HFFc6 (cell line): ENCODE measurements around the gene C19orf38. TPM values are rescaled to one million over a fixed set of nuclear protein-coding genes. Genes with fewer than 3 reads are reported as not detected.

ENCODE experiments used
- DNase-seq: peaks from one replicate; pipeline ENCODE4 v3.0.0-alpha.2; 2018
- H3K27ac Mint-ChIP-seq: 2 replicates; pipeline ENCODE4 v1.8.0; 2020; ENCODE audit warnings: mild to moderate bottlenecking, mixed read lengths
- H3K27me3 Mint-ChIP-seq: 2 replicates; pipeline ENCODE4 v1.8.0; 2021; ENCODE audit warnings: mild to moderate bottlenecking, moderate library complexity, mixed read lengths; ENCODE audit not compliant: insufficient read depth
- H3K36me3 Mint-ChIP-seq: 2 replicates; pipeline ENCODE4 v1.8.0; 2021; ENCODE audit warnings: low read depth, mixed read lengths
- H3K4me1 Mint-ChIP-seq: 2 replicates; pipeline ENCODE4 v1.8.0; 2020; ENCODE audit warnings: low read depth, mixed read lengths
- H3K4me3 Mint-ChIP-seq: 2 replicates; pipeline ENCODE4 v1.8.0; 2020; ENCODE audit warnings: mild to moderate bottlenecking, moderate library complexity, mixed read lengths
- H3K9me3 Mint-ChIP-seq: 2 replicates; pipeline ENCODE4 v1.8.0; 2020; ENCODE audit warnings: mild to moderate bottlenecking, mixed read lengths
- CTCF ChIP-seq: fragments of 200-600 bp; sonication (generic); IDR thresholded peaks from 2 replicates; pipeline ENCODE4 v1.5.0; 2021; ENCODE audit warnings: antibody characterized with exemption, mild to moderate bottlenecking
- microRNA-seq: library from miRNA; unstranded; fragments of <30 nt; microRNA quantifications from one replicate; pipeline ENCODE4, GENCODE V29; 2019
- total RNA-seq, 6 experiments: library from RNA; stranded (reverse); fragmentation: NEBNext Ultra II Directional; extraction: Animal tissue kit (Norgen Biotek cat#: 25700); gene quantifications; 2 replicates in 1 of 6; 3 replicates in 5 of 6; pipeline ENCODE4 v1.2.3, GENCODE V29; 2021

The C19orf38 gene
- total RNA-seq, 6 experiments from 2014 or later = 0.40 to 0.71 TPM; not detected in 4

GRCh38 chr19:10912619-10913018, 64.4 kb downstream of the C19orf38 start:
- no peaks in the 10 kb centered on the region; the same call in 1 of the 2 replicates for H3K27me3 Mint-ChIP-seq

GRCh38 chr19:10913716-10914340, 65.6 kb downstream of the C19orf38 start:
- H3K36me3 Mint-ChIP-seq = peaks cover 5% of the 10 kb centered on the region; the same call in 1 of the 2 replicates
- no peak overlapping the region for H3K27ac Mint-ChIP-seq
- H3K4me3 Mint-ChIP-seq = no peak overlapping the region
- H3K9me3 Mint-ChIP-seq = no peaks in the 10 kb centered on the region
- no peak for DNase-seq
- peaks cover 18% of the 10 kb centered on the region for H3K4me1 Mint-ChIP-seq
- no peak for TF ChIP-seq CTCF
- H3K27me3 Mint-ChIP-seq = peaks cover 3% of the 10 kb centered on the region; the same call in 1 of the 2 replicates

More at GRCh38 chr19:10912619-10913018, 64.4 kb downstream of the C19orf38 start:
- TF ChIP-seq CTCF = no peak
- Mint-ChIP-seq H3K9me3 (no peaks in the 10 kb centered on the region), H3K36me3 (peaks cover 5% of the 10 kb centered on the region; the same call in 1 of the 2 replicates), H3K4me1 (peaks cover 18% of the 10 kb centered on the region), H3K4me3 (no peak overlapping the region), H3K27ac (no peak overlapping the region)
- no peak for DNase-seq

- Mint-ChIP-seq H3K4me1 (peaks cover 18% of the 10 kb centered on the region), H3K27me3 (peaks cover 6% of the 10 kb centered on the region; the same call in 1 of the 2 replicates), H3K36me3 (no peaks in the 10 kb centered on the region), H3K4me3 (peak overlapping the region; percentile 67), H3K27ac (peak overlapping the region; percentile 83), H3K9me3 (no peaks in the 10 kb centered on the region)
- peak; percentile 50; the same call in 1 of the 2 replicates for TF ChIP-seq CTCF
- DNase-seq = peak; percentile 84
Observed at GRCh38 chr19:10915130-10916091, 67.2 kb downstream of the C19orf38 start.

GRCh38 chr19:10916602-10917001, 68.4 kb downstream of the C19orf38 start:
- Mint-ChIP-seq H3K36me3 (no peaks in the 10 kb centered on the region), H3K9me3 (no peaks in the 10 kb centered on the region), H3K4me3 (no peak overlapping the region), H3K27ac (no peak overlapping the region), H3K27me3 (peaks cover 6% of the 10 kb centered on the region; the same call in 1 of the 2 replicates), H3K4me1 (peaks cover 18% of the 10 kb centered on the region)
- no peak for DNase-seq
- TF ChIP-seq CTCF = no peak

GRCh38 chr19:10918359-10918758, 70.1 kb downstream of the C19orf38 start:
- Mint-ChIP-seq H3K27ac (no peak overlapping the region), H3K4me3 (no peak overlapping the region), H3K9me3 (no peaks in the 10 kb centered on the region), H3K36me3 (peaks cover 4% of the 10 kb centered on the region; the same call in 1 of the 2 replicates), H3K27me3 (peaks cover 9% of the 10 kb centered on the region; the same call in 1 of the 2 replicates), H3K4me1 (peaks cover 18% of the 10 kb centered on the region)
- no peak for TF ChIP-seq CTCF
- no peak for DNase-seq

Small RNA genes lying within 50 kb of the gene (microRNA-seq; reads per million reads assigned to microRNA genes)
- gene MIR199A1 = 8.5 reads per million, percentile 5 among the genes with 10 or more reads in this experiment
- gene MIR6793 = 3.1 reads per million

Other genes with a start within 250 kb of the C19orf38 start
- 100 to 1,000 TPM; 156 to 190 (median 166) TPM for gene SLC44A2, start 222.9 kb upstream of the C19orf38 start, total RNA-seq
- 100 to 1,000 TPM; 227 to 298 (median 277) TPM for gene ILF3, start 194.1 kb upstream of the C19orf38 start, total RNA-seq
- 10 to 100 TPM; 28.6 to 36.8 (median 35.0) TPM for gene QTRT1, start 147.0 kb upstream of the C19orf38 start, total RNA-seq
- 100 to 1,000 TPM in 1 of 6 experiments, 10 to 100 TPM in 5; 91.5 to 122 (median 99.5) TPM for gene DNM2, start 130.3 kb upstream of the C19orf38 start, total RNA-seq
- 10 to 100 TPM; 42.8 to 65.0 (median 48.1) TPM for gene TMED1, start 12.2 kb upstream of the C19orf38 start, total RNA-seq
- 10 to 100 TPM; 67.2 to 82.1 (median 76.8) TPM for gene CARM1, start 23.1 kb downstream of the C19orf38 start, total RNA-seq
- 100 to 1,000 TPM in 1 of 6 experiments, 10 to 100 TPM in 5; 78.7 to 105 (median 83.3) TPM for gene YIPF2, start 80.2 kb downstream of the C19orf38 start, total RNA-seq
- gene TIMM29, start 80.4 kb downstream of the C19orf38 start, total RNA-seq = 10 to 100 TPM; 18.0 to 25.0 (median 20.6) TPM
- 100 to 1,000 TPM; 105 to 116 (median 114) TPM for gene SMARCA4, start 112.6 kb downstream of the C19orf38 start, total RNA-seq
- gene LDLR, start 241.0 kb downstream of the C19orf38 start, total RNA-seq = 10 to 100 TPM; 22.8 to 34.3 (median 28.0) TPM